Neuronal stem cell (in vitro differentiated cells): ENCODE data around the gene ARHGAP28.

Source experiments
- DNase-seq: peaks from one replicate; pipeline ENCODE4 v3.0.0-alpha.2; 2013; ENCODE audit warnings: low spot score
- H2AFZ ChIP-seq: one replicate; pipeline ENCODE4 v1.6.1; 2013; ENCODE audit warnings: mild to moderate bottlenecking, low read length, inconsistent platforms
- H2AK5ac ChIP-seq: 2 replicates; pipeline ENCODE4 v1.6.1; 2013; ENCODE audit warnings: low read depth, mild to moderate bottlenecking, inconsistent platforms, low read length, moderate library complexity, mixed read lengths
- H2BK120ac ChIP-seq: 2 replicates; pipeline ENCODE4 v1.6.1; 2013; ENCODE audit warnings: low read depth, mild to moderate bottlenecking, inconsistent platforms, low read length, moderate library complexity, mixed read lengths
- H2BK12ac ChIP-seq: one replicate; pipeline ENCODE4 v1.6.1; 2013; ENCODE audit warnings: low read length, inconsistent platforms
- H2BK15ac ChIP-seq: 2 replicates; pipeline ENCODE4 v1.6.1; 2013; ENCODE audit warnings: mild to moderate bottlenecking, low read length, inconsistent platforms, mixed read lengths
- H2BK5ac ChIP-seq: one replicate; pipeline ENCODE4 v1.6.1; 2013; ENCODE audit warnings: inconsistent platforms, mild to moderate bottlenecking, low read length, moderate library complexity
- H3K14ac ChIP-seq: one replicate; pipeline ENCODE4 v1.6.1; 2013; ENCODE audit warnings: low read length, inconsistent platforms
- H3K18ac ChIP-seq: 2 replicates; pipeline ENCODE4 v1.6.1; 2013; ENCODE audit warnings: low read length, inconsistent platforms
- H3K23ac ChIP-seq: 2 replicates; pipeline ENCODE4 v1.6.1; 2013; ENCODE audit warnings: low read depth, mild to moderate bottlenecking, mixed read lengths, low read length, inconsistent platforms; ENCODE audit not compliant: poor library complexity
- H3K27ac ChIP-seq: replicated peaks from 3 replicates; pipeline ENCODE4 v1.5.1; 2013; ENCODE audit warnings: low read length, inconsistent platforms
- H3K27me3 ChIP-seq, 3 experiments: 2 replicates each; pipeline ENCODE4 v1.6.1; 2013; ENCODE audit warnings: low read length in 3 of 3, mild to moderate bottlenecking in 2 of 3, inconsistent platforms in 1 of 3, low read depth in 1 of 3, mixed read lengths in 1 of 3, moderate library complexity in 1 of 3; ENCODE audit not compliant: control insufficient read depth in 3 of 3, insufficient read depth in 3 of 3
- H3K36me3 ChIP-seq, 2 donors: replicated peaks in 1 of 2; 2 replicates each; pipeline ENCODE4 v1.6.1; 2013; ENCODE audit warnings: low read length in 2 of 2; ENCODE audit not compliant: control insufficient read depth in 2 of 2, insufficient read depth in 2 of 2
- H3K4ac ChIP-seq: 2 replicates; pipeline ENCODE4 v1.6.1; 2013; ENCODE audit warnings: inconsistent platforms, mild to moderate bottlenecking, low read length, moderate library complexity
- H3K4me1 ChIP-seq, 2 donors: 1 replicate in 1 of 2; 2 replicates in 1 of 2; pipeline ENCODE4 v1.6.1; 2013; ENCODE audit warnings: low read length in 2 of 2, low read depth in 1 of 2; ENCODE audit not compliant: control insufficient read depth in 2 of 2, insufficient read depth in 1 of 2
- H3K4me2 ChIP-seq: one replicate; pipeline ENCODE4 v1.6.1; 2013; ENCODE audit warnings: mild to moderate bottlenecking, low read length, inconsistent platforms; ENCODE audit not compliant: insufficient read depth, poor library complexity, severe bottlenecking
- H3K4me3 ChIP-seq, 2 donors: 2 replicates each; pipeline ENCODE4 v1.5.1; 2013; ENCODE audit warnings: low read length in 2 of 2, mild to moderate bottlenecking in 2 of 2, inconsistent platforms in 1 of 2, moderate library complexity in 1 of 2
- H3K79me1 ChIP-seq: one replicate; pipeline ENCODE4 v1.6.1; 2013; ENCODE audit warnings: low read depth, mild to moderate bottlenecking, inconsistent platforms, low read length, moderate library complexity
- H3K9ac ChIP-seq: one replicate; pipeline ENCODE4 v1.6.1; 2013; ENCODE audit warnings: mild to moderate bottlenecking, low read depth, low read length, inconsistent platforms; ENCODE audit not compliant: poor library complexity
- H3K9me3 ChIP-seq, 2 donors: replicated peaks in 1 of 2; 2 replicates each; pipeline versions ENCODE3 to v1.6.1; 2013; ENCODE audit warnings: low read length in 2 of 2, mild to moderate bottlenecking in 2 of 2, inconsistent platforms in 1 of 2, low read depth in 1 of 2, mixed read lengths in 1 of 2, moderate library complexity in 1 of 2; ENCODE audit not compliant: control insufficient read depth in 2 of 2, insufficient read depth in 1 of 2
- H4K8ac ChIP-seq: one replicate; pipeline ENCODE4 v1.6.1; 2013; ENCODE audit warnings: low read depth, mild to moderate bottlenecking, inconsistent platforms, low read length, moderate library complexity
- H4K91ac ChIP-seq: one replicate; pipeline ENCODE4 v1.6.1; 2013; ENCODE audit warnings: low read length, low read depth, mild to moderate bottlenecking, inconsistent platforms; ENCODE audit not compliant: poor library complexity
- WGBS, 2 donors: extraction: QIAGEN DNeasy Blood & Tissue Kit; methylation state at CpG; one replicate each; pipeline ENCODE4 v1.1.7; 2013; ENCODE audit warnings: missing lambda C conversion rate in 2 of 2, mixed read lengths in 1 of 2; ENCODE audit not compliant: insufficient read length in 2 of 2, insufficient replicate concordance in 1 of 2; ENCODE audit errors: extremely low coverage in 2 of 2; 5-methylcytosine and 5-hydroxymethylcytosine counted together

ARHGAP28 gene

GRCh38 chr18:6795307-6795706 lies 65.8 kb downstream of the ARHGAP28 start:
- H3K23ac ChIP-seq: no peak overlapping the region
- no peak overlapping the region for H3K18ac ChIP-seq
- H3K27me3 ChIP-seq: no peaks in the 10 kb centered on the region
- H2BK5ac ChIP-seq: no peak overlapping the region
- H2BK120ac ChIP-seq: no peak overlapping the region
- H2AK5ac ChIP-seq: no peak overlapping the region
- no peaks in the 10 kb centered on the region for H3K9me3 ChIP-seq
- no peak for DNase-seq
- no peak overlapping the region for H2BK15ac ChIP-seq
- no peak overlapping the region for H2BK12ac ChIP-seq
- no peak overlapping the region for H3K14ac ChIP-seq
- no peak overlapping the region for H3K4ac ChIP-seq
- H3K4me3 ChIP-seq: no peak overlapping the region
- H3K4me2 ChIP-seq: no peak overlapping the region
- no peak overlapping the region for H4K8ac ChIP-seq
- H3K79me1 ChIP-seq: no peaks in the 10 kb centered on the region
- H3K27ac ChIP-seq: no peak overlapping the region
- peak overlapping the region; percentile 28 for H2AFZ ChIP-seq
- no peaks in the 10 kb centered on the region for H3K4me1 ChIP-seq
- no peak overlapping the region for H4K91ac ChIP-seq
- no peaks in the 10 kb centered on the region for H3K36me3 ChIP-seq
- H3K9ac ChIP-seq: no peak overlapping the region
- WGBS, 2 donors: no CpG with 5 or more reads among the region's 4 CpGs

- Histone ChIP-seq H4K91ac (no peak overlapping the region), H3K36me3 (no peaks in the 10 kb centered on the region), H3K4me2 (no peak overlapping the region), H3K27ac (no peak overlapping the region), H3K18ac (no peak overlapping the region), H3K79me1 (no peaks in the 10 kb centered on the region), H4K8ac (no peak overlapping the region), H2AK5ac (no peak overlapping the region), H3K4me3 (no peak overlapping the region), H3K27me3 (no peaks in the 10 kb centered on the region), H3K14ac (no peak overlapping the region), H3K9me3 (no peaks in the 10 kb centered on the region), H2BK5ac (no peak overlapping the region), H2AFZ (no peak overlapping the region), H3K9ac (no peak overlapping the region), H3K23ac (no peak overlapping the region), H2BK15ac (no peak overlapping the region), H2BK12ac (no peak overlapping the region), H3K4me1 (no peaks in the 10 kb centered on the region), H2BK120ac (no peak overlapping the region), H3K4ac (no peak overlapping the region)
- no peak for DNase-seq
- no CpG with 5 or more reads among the region's 3 CpGs for WGBS, 2 donors
Observed at GRCh38 chr18:6796511-6796910, 67.0 kb downstream of the ARHGAP28 start.

- H3K4me1 ChIP-seq: no peaks in the 10 kb centered on the region
- no peak overlapping the region for H3K23ac ChIP-seq
- no peak overlapping the region for H2BK5ac ChIP-seq
- H2BK120ac ChIP-seq: no peak overlapping the region
- H2AK5ac ChIP-seq: no peak overlapping the region
- no peaks in the 10 kb centered on the region for H3K27me3 ChIP-seq
- H2BK12ac ChIP-seq: no peak overlapping the region
- H4K8ac ChIP-seq: no peak overlapping the region
- H3K36me3 ChIP-seq: no peaks in the 10 kb centered on the region
- H3K14ac ChIP-seq: no peak overlapping the region
- DNase-seq: no peak
- no peak overlapping the region for H4K91ac ChIP-seq
- WGBS, 2 donors: no CpG with 5 or more reads among the region's 5 CpGs
- no peak overlapping the region for H3K4ac ChIP-seq
- no peak overlapping the region for H3K9ac ChIP-seq
- no peaks in the 10 kb centered on the region for H3K79me1 ChIP-seq
- H3K18ac ChIP-seq: no peak overlapping the region
- no peak overlapping the region for H3K4me2 ChIP-seq
- no peak overlapping the region for H2AFZ ChIP-seq
- no peak overlapping the region for H2BK15ac ChIP-seq
- H3K27ac ChIP-seq: no peak overlapping the region
- H3K4me3 ChIP-seq: no peak overlapping the region
- no peaks in the 10 kb centered on the region for H3K9me3 ChIP-seq
Observed at GRCh38 chr18:6797171-6797570, 67.7 kb downstream of the ARHGAP28 start.

GRCh38 chr18:6798896-6799295 lies 69.4 kb downstream of the ARHGAP28 start:
- H3K27me3 ChIP-seq: no peaks in the 10 kb centered on the region
- WGBS, 2 donors: no CpG with 5 or more reads among the region's 1 CpG
- no peak overlapping the region for H3K4ac ChIP-seq
- no peak overlapping the region for H3K14ac ChIP-seq
- no peak overlapping the region for H2BK12ac ChIP-seq
- no peak overlapping the region for H2BK15ac ChIP-seq
- no peak overlapping the region for H2AFZ ChIP-seq
- H3K9me3 ChIP-seq: peaks cover 0 to 7% of the 10 kb centered on the region in 2 donors
- H3K27ac ChIP-seq: no peak overlapping the region
- H4K8ac ChIP-seq: no peak overlapping the region
- H3K4me1 ChIP-seq: no peaks in the 10 kb centered on the region
- no peaks in the 10 kb centered on the region for H3K79me1 ChIP-seq
- H3K4me2 ChIP-seq: no peak overlapping the region
- no peaks in the 10 kb centered on the region for H3K36me3 ChIP-seq
- no peak overlapping the region for H3K4me3 ChIP-seq
- H2AK5ac ChIP-seq: no peak overlapping the region
- H3K23ac ChIP-seq: no peak overlapping the region
- no peak overlapping the region for H4K91ac ChIP-seq
- H2BK5ac ChIP-seq: no peak overlapping the region
- no peak overlapping the region for H3K18ac ChIP-seq
- no peak overlapping the region for H2BK120ac ChIP-seq
- DNase-seq: no peak
- H3K9ac ChIP-seq: no peak overlapping the region
